K562 (cell line): Measurements from ENCODE around the gene SRP72. TPM values are rescaled to one million over a fixed set of nuclear protein-coding genes. Genes with fewer than 3 reads are reported as not detected.
A peak's percentile ranks its signal among the peaks of the same experiment; 100 is the strongest.

ENCODE experiments used
- BRD4 ChIP-seq: fragments of 200-600 bp; sonication (generic); IDR thresholded peaks from 2 replicates; pipeline ENCODE4 v1.6.1; 2017; ENCODE audit warnings: inconsistent platforms
- BRD9 ChIP-seq: fragments of 450-650 bp; IDR thresholded peaks from 2 replicates; pipeline ENCODE4 v1.6.1; 2018; ENCODE audit warnings: low read depth; ENCODE audit not compliant: partially characterized antibody
- CEBPG ChIP-seq, 3 experiments: fragments of 200-800 bp in 1 of 3; sonication (Bioruptor generic) in 1 of 3; sonication (generic) in 1 of 3; formaldehyde crosslinking in 1 of 3; IDR thresholded peaks in 2 of 3; conservative IDR thresholded peaks in 1 of 3; 2 replicates each; pipeline versions ENCODE4 v1.6.1 to v1.8.0; 2016 to 2022; ENCODE audit warnings: missing compliant biosample characterization in 2 of 3, missing genetic modification characterization in 2 of 3, mild to moderate bottlenecking in 1 of 3, missing genetic modification reagents in 1 of 3
- CHD1 ChIP-seq: fragments of 200-600 bp; sonication (generic); IDR thresholded peaks from one replicate; pipeline ENCODE4 v1.6.1; 2012; ENCODE audit warnings: mild to moderate bottlenecking, moderate library complexity, low read length, inconsistent platforms
- CHD2 ChIP-seq: IDR thresholded peaks from 2 replicates; pipeline ENCODE4 v1.6.1; 2011; ENCODE audit warnings: low read depth, low read length
- FOXA3 ChIP-seq, 2 experiments: fragments of 450-650 bp in 1 of 2; sonication (generic) in 1 of 2; formaldehyde crosslinking; IDR thresholded peaks in 1 of 2; conservative IDR thresholded peaks in 1 of 2; 2 replicates each; pipeline versions ENCODE4 v1.4.0 to v1.8.0; 2020 to 2022; ENCODE audit warnings: mild to moderate bottlenecking in 2 of 2, missing genetic modification reagents in 1 of 2
- GATA2 ChIP-seq: sonication (generic); formaldehyde crosslinking; IDR thresholded peaks from 2 replicates; pipeline ENCODE4 v1.4.0; 2020; ENCODE audit warnings: mild to moderate bottlenecking, missing genetic modification reagents
- HMGXB4 ChIP-seq: sonication (generic); formaldehyde crosslinking; IDR thresholded peaks from 2 replicates; pipeline ENCODE4 v1.8.1; 2023; ENCODE audit warnings: mild to moderate bottlenecking, missing genetic modification reagents
- KAT7 ChIP-seq: sonication (generic); formaldehyde crosslinking; IDR thresholded peaks from 2 replicates; pipeline ENCODE4 v1.8.0; 2022; ENCODE audit warnings: missing genetic modification reagents, mild to moderate bottlenecking, borderline replicate concordance
- KDM4B ChIP-seq, 2 experiments: fragments of 450-650 bp in 1 of 2; sonication (generic) in 1 of 2; IDR thresholded peaks; 2 replicates each; pipeline ENCODE4 v1.6.1; 2016 to 2017; ENCODE audit warnings: borderline replicate concordance in 2 of 2, antibody characterized with exemption in 1 of 2, low read depth in 1 of 2, mild to moderate bottlenecking in 1 of 2
- KLF10 ChIP-seq: fragments of 250-450 bp; sonication (Bioruptor Pico); IDR thresholded peaks from 2 replicates; pipeline ENCODE4 v1.6.1; 2021; ENCODE audit warnings: matching md5 sums
- MAZ ChIP-seq, 2 experiments: fragments of 450-650 bp in 1 of 2; sonication (generic) in 1 of 2; formaldehyde crosslinking; IDR thresholded peaks in 1 of 2; conservative IDR thresholded peaks in 1 of 2; 2 replicates each; pipeline versions ENCODE4 v1.4.0 to v1.5.0; 2020; ENCODE audit warnings: mild to moderate bottlenecking in 1 of 2, missing genetic modification reagents in 1 of 2
- NRF1 ChIP-seq, 2 experiments: fragments of 450-650 bp; IDR thresholded peaks in 1 of 2; conservative IDR thresholded peaks in 1 of 2; 2 replicates each; pipeline ENCODE4 v1.6.1; 2014; ENCODE audit warnings: mild to moderate bottlenecking in 2 of 2
- ZNF79 ChIP-seq: fragments of 250-450 bp; sonication (Bioruptor Pico); IDR thresholded peaks from 2 replicates; pipeline ENCODE4 v1.4.0; 2020; ENCODE audit warnings: low read depth, mild to moderate bottlenecking, moderate library complexity
- polyA plus RNA-seq, 8 experiments: library from polyadenylated mRNA; depleted of rRNA in 4 of 8; stranded (reverse) in 5 of 8; unstranded in 3 of 8; fragments of >200 nt; fragmentation: Nextera tagmentation in 2 of 8; fragmentation: Illumina TruSeq in 1 of 8; extraction: Ambion mirVana in 2 of 8; extraction: Trizol in 1 of 8; gene quantifications; 2 replicates each; pipeline versions ENCODE4 v1.2.1 to v1.2.3, GENCODE V29; 2011 to 2014; ENCODE audit warnings: inconsistent platforms in 1 of 8, missing spikeins in 1 of 8
- total RNA-seq, 7 experiments: library from RNA; depleted of rRNA in 6 of 7; stranded (reverse); fragments of >200 nt in 6 of 7; fragmentation: Illumina TruSeq in 2 of 7; extraction: Trizol in 2 of 7; gene quantifications; 2 replicates each; pipeline versions ENCODE4 v1.2.1 to v1.2.3, GENCODE V29; 2011 to 2021; ENCODE audit warnings: low replicate concordance in 1 of 7
- TF ChIP-seq, protein P1 (sequence below): fragments of 250-450 bp; sonication (Bioruptor Pico); IDR thresholded peaks from 2 replicates; pipeline ENCODE4 v1.5.1; 2021; ENCODE audit warnings: mild to moderate bottlenecking
- TF ChIP-seq, protein P2 (sequence below), 3 experiments: IDR thresholded peaks in 2 of 3; conservative IDR thresholded peaks in 1 of 3; 2 replicates each; pipeline ENCODE4 v1.5.1; 2011 to 2012; ENCODE audit warnings: low read length in 3 of 3, mild to moderate bottlenecking in 3 of 3, control low read depth in 2 of 3, improper control_type of control experiment in 1 of 3, inconsistent platforms in 1 of 3, low read depth in 1 of 3, mixed read lengths in 1 of 3, moderate library complexity in 1 of 3; ENCODE audit not compliant: insufficient read depth in 2 of 3
- TF ChIP-seq, protein P3 (sequence below): fragments of 250-450 bp; sonication (Bioruptor Pico); IDR thresholded peaks from 2 replicates; pipeline ENCODE4 v1.6.1; 2021; ENCODE audit warnings: mild to moderate bottlenecking

SRP72 gene
- total and polyA plus RNA-seq, 9 of the 15 experiments (the other 6 are each of a cell fraction or from before 2014, with no cell fraction given) = 124 to 341 (median 202) TPM

- TF ChIP-seq MAZ (CRISPR knock-in tag; conservative IDR thresholded peaks at IDR 0.05 in 1 of 2, IDR thresholded peaks at IDR 0.05 in 1 of 2) = no peak
- TF ChIP-seq FOXA3 (CRISPR knock-in tag; conservative IDR thresholded peaks at IDR 0.05 in 1 of 2, IDR thresholded peaks at IDR 0.05 in 1 of 2) = no peak
- TF ChIP-seq, protein P1, sequence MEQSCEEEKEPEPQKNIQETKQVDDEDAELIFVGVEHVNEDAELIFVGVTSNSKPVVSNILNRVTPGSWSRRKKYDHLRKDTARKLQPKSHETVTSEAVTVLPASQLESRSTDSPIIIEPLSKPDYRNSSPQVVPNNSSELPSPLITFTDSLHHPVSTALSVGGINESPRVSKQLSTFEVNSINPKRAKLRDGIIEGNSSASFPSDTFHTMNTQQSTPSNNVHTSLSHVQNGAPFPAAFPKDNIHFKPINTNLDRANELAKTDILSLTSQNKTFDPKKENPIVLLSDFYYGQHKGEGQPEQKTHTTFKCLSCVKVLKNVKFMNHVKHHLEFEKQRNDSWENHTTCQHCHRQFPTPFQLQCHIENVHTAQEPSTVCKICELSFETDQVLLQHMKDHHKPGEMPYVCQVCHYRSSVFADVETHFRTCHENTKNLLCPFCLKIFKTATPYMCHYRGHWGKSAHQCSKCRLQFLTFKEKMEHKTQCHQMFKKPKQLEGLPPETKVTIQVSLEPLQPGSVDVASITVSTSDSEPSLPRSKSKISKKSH = no peak
- TF ChIP-seq KLF10 (CRISPR knock-in tag) = no peak
- TF ChIP-seq GATA2 (CRISPR knock-in tag) = no peak
- TF ChIP-seq ZNF79 = no peak
- TF ChIP-seq NRF1 (conservative IDR thresholded peaks at IDR 0.05 in 1 of 2, IDR thresholded peaks at IDR 0.05 in 1 of 2) = no peak
- no peak for TF ChIP-seq CEBPG (CRISPR knock-in tag; IDR thresholded peaks at IDR 0.05)
- TF ChIP-seq CEBPG (tag; conservative IDR thresholded peaks at IDR 0.05 in 1 of 2, IDR thresholded peaks at IDR 0.05 in 1 of 2) = no peak
- TF ChIP-seq CHD2 = no peak
- TF ChIP-seq, protein P2, sequence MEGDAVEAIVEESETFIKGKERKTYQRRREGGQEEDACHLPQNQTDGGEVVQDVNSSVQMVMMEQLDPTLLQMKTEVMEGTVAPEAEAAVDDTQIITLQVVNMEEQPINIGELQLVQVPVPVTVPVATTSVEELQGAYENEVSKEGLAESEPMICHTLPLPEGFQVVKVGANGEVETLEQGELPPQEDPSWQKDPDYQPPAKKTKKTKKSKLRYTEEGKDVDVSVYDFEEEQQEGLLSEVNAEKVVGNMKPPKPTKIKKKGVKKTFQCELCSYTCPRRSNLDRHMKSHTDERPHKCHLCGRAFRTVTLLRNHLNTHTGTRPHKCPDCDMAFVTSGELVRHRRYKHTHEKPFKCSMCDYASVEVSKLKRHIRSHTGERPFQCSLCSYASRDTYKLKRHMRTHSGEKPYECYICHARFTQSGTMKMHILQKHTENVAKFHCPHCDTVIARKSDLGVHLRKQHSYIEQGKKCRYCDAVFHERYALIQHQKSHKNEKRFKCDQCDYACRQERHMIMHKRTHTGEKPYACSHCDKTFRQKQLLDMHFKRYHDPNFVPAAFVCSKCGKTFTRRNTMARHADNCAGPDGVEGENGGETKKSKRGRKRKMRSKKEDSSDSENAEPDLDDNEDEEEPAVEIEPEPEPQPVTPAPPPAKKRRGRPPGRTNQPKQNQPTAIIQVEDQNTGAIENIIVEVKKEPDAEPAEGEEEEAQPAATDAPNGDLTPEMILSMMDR (IDR thresholded peaks at IDR 0.05 in 2 of 3, conservative IDR thresholded peaks at IDR 0.05 in 1 of 3; ENCODE audit: insufficient read depth in 2 of 3, low read depth in 1 of 3, low read length in 3 of 3) = no peak
- no peak for TF ChIP-seq KDM4B (IDR thresholded peaks at IDR 0.05; ENCODE audit: borderline replicate concordance in 2 of 2, low read depth in 1 of 2)
- no peak for TF ChIP-seq BRD9
- TF ChIP-seq HMGXB4 = peak; percentile 54; the same call in 1 of the 2 replicates
- no peak; the same call in 1 of the 2 replicates for TF ChIP-seq BRD4
- TF ChIP-seq KAT7 (CRISPR knock-in tag) = 0 out of 2 replicates have a peak, but pooled peaks have one; percentile 72
- TF ChIP-seq CHD1 = peak; percentile 86
- TF ChIP-seq, protein P3, sequence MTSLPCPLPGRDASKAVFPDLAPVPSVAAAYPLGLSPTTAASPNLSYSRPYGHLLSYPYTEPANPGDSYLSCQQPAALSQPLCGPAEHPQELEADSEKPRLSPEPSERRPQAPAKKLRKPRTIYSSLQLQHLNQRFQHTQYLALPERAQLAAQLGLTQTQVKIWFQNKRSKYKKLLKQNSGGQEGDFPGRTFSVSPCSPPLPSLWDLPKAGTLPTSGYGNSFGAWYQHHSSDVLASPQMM (CRISPR knock-in tag) = no peak
These were observed 520 bp upstream of the SRP72 start (continued) for GRCh38 chr4:56466910-56467283.
